ENCODE measurements around the gene KIAA1328.
A peak's percentile ranks its signal among the peaks of the same experiment; 100 is the strongest.

Gene KIAA1328

DNA sequence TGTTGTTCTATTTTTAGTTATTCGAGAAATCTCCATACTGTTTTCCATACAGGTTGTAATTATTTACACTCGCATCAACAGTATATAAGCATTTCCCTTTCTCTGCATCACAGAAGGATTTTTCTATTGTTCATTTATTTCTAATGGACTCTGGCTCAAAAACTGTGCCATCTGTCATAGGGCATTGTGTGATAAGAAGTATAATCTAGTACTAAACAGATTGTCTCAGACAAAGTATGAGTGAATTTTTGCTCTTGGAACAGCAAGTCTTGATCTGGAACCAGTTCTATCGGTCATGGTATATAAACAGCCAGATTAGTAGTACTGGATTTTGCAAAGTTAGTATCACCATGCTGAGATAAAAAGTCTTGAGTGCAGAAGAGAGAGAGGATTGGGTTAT, 145.8 kb downstream of the KIAA1328 start:
- DNase-seq, result peak; percentile 22

DNA sequence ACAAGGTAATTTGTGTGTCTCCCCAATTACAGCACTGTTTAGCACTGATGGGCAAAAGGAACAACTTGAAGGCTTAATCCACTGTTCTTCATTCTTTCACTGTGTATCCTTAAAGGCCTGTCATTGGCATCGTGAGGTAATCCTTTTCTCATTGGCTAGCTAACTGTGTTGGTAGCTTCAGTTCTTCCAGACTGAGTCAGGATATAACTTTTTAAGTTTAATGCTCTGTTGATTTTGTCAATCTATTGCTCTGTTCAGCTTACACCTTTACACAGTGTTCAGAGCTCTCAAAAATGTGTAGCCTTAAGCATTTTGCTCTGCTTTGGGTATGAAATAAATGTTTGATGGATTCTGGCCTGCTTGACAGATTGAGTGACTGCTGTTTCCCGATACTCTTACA, 148.2 kb downstream of the KIAA1328 start:
- DNase-seq, result peak; percentile 0

- DNase-seq, result no peak
Measured at GRCh38 chr18:36993068-36993467, 164.1 kb downstream of the KIAA1328 start.

DNA sequence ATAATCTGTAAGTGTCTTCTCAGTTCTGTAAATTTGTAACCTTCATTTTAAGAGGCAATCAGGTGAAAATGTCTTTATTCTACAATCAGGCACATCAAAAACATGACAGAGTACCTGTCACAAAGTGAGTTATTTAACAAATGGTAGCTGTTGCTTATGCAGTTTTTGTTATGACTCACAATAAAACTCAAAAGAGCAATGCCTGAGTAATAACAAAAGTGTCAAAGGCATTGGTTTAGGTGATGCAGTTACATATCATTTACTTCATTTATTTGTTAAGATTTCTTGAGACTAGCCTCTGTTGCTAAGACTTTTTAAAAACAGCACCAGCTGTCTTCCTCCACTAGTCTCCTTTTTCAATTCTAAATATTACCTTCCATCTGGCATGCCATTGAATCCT, 177.8 kb downstream of the KIAA1328 start:
- DNase-seq, result peak; percentile 47

- DNase-seq, result no peak
Measured at GRCh38 chr18:37012452-37012851, 183.5 kb downstream of the KIAA1328 start.

GRCh38 chr18:37019157-37019827, 190.4 kb downstream of the KIAA1328 start:
- peak; percentile 45 for DNase-seq

GRCh38 chr18:37033419-37033818, 204.5 kb downstream of the KIAA1328 start:
- no peak for DNase-seq

DNA sequence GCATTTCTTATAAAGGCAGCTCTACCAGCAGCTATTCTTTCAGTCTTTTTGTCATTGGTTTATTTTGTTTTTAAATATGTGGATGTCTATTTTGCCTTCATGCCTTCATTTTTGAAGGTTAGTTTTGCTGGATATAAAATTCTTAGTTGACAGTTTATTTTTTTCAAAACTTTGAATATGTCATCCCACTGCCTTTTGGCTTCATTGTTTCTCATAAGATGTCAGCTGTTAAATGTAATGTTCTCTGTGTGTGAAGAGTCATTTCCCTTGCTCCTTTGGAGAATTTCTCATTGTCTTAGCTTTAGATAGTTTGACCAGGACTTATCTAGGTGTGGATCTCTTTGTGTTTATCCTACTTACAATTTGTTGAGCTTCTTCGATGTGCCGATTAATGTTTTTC, 213.5 kb downstream of the KIAA1328 start:
- no peak for DNase-seq

- DNase-seq, result no peak
Measured at GRCh38 chr18:37055137-37055802, 226.3 kb downstream of the KIAA1328 start.

GRCh38 chr18:37064187-37064586, 235.3 kb downstream of the KIAA1328 start:
- no peak for DNase-seq

DNA sequence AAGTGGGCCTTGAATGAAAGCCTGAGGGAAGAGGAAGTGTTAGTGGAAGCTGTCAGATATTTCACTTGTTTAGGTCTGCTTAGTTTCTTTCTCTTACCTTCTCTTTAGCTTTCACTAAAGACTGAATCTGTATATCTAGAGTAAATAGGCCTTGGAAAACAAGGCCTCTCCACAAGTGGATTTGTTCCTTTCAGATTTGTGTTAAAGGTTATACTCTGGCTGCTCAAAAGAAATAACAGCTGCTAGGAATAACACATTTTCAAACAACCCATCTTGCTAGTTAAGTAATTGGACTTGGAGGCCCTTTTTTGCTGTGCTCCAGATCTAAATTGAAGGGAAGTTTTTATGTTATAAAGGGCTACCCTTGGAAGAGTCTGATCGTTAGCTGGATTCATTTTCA, 236.3 kb downstream of the KIAA1328 start:
- DNase-seq, result no peak

DNA sequence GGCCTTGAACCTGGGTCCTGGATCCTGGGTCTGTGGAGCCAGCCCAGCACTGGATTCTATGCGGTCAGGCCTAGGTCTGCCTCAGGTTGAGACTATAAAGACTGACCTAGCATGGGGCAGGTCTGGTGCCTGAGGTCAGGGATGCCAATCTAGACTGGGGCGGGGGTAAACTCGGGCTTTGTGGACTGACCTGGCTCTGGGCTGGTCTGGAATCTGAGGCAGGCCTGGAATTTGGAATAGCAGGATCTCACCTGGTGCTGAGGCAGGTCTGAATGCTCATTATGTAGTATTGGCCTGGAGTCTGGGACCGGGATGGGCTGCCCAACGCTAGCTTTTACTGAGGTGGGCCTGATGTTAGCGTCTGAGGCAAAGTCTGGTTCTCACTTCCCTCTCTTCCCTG, 256.0 kb downstream of the KIAA1328 start:
- DNase-seq, result no peak

- no peak for DNase-seq
Measured at GRCh38 chr18:37085362-37085761, 256.4 kb downstream of the KIAA1328 start.

GRCh38 chr18:37107748-37108522, 279.0 kb downstream of the KIAA1328 start:
- no peak for DNase-seq

DNA sequence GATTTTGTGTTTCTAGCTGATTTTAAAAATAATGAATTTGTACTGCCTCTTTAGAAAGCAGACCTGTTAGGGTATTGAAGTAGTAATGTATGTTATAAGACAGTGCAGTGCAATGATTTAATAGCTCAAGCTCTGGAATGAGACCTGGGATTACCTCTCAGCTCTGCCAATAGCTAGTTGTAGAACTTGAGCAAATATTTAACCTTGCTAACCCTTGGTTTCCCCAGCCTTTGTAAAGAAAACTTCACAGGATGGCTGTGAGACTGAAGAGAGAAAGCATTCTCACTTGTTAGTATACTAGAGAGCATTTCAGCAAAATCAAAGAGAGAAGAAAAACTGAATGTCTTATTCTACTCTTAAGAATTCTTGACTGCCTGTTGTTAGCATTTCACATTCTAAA, 293.9 kb downstream of the KIAA1328 start:
- DNase-seq, result no peak

GRCh38 chr18:37124516-37124915, 295.6 kb downstream of the KIAA1328 start:
- no peak for DNase-seq

DNA sequence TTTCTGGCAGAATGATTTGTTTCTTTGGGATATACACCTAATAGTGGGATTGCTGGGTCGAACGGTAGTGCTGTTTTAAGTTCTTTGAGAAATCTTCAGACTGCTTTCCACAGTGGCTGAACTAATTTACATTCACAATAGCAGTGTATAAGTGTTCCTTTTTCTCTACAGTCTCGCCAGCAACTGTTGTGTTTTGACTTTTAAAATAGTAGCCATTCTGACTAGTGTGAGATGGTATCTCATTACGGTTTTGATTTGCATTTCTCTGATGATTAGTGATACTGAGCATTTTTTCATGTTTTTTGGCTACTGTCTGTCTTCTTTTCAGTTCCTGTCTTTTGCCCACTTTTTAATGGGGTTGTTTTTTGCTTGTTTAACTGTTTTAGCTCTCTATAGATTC, 306.2 kb downstream of the KIAA1328 start:
- no peak for DNase-seq

- DNase-seq, result no peak
Measured at GRCh38 chr18:37138456-37138855, 309.5 kb downstream of the KIAA1328 start.

- no peak for DNase-seq
Measured at GRCh38 chr18:37139876-37140275, 310.9 kb downstream of the KIAA1328 start.

DNA sequence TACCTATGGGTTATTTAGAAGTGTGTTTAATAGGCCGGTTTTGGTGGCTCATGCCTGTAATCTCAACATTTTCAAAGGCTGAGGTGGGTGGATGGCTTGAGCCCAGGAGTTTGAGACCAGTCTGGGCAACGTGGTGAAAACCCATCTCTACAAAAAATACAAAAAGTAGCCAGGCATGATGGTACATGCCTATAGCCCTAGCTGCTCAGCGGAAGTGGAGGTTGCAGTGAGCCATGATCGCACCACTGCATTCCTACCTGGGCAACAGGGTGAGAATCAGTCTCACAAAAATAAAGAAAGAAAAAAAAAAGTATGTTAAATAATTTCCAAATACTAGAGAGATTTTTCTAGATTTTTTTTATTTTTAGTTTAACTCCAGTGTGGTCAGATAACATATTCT, 316.0 kb downstream of the KIAA1328 start:
- no peak for DNase-seq

GRCh38 chr18:37156330-37156942, 327.5 kb downstream of the KIAA1328 start:
- no peak for DNase-seq

GRCh38 chr18:37160038-37160820, 331.3 kb downstream of the KIAA1328 start:
- no peak for DNase-seq

- DNase-seq, result no peak
Measured at GRCh38 chr18:37161491-37161890, 332.6 kb downstream of the KIAA1328 start.

Data from NCI-H82 (cell line).